Measurements from ENCODE around the gene DIP2C.
"Not testable (repeated sequence)": the region's sequence is repeated elsewhere in the genome, so short reads cannot be mapped to it uniquely, and the experiment has no call there.

The DIP2C gene

DNA sequence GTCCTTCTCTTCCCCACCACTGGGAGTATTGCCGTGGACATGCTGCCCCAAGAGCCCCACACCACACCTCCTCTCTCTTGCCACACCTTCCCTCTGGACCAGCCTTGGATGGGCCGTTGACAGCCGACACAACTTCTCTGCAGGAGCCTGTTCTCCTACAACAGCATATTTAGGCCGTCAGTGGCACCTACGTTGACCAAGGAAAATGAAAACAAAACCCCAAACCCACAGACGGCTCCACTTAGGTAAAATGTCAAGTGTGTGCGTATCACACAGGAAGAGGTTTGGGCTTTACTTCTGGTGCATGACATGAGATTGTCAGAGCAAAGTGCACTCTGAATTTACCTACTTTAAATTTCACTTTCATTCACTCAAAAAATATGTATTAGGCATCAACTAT lies 307.7 kb downstream of the DIP2C start:
- no peak for DNase-seq

DNA sequence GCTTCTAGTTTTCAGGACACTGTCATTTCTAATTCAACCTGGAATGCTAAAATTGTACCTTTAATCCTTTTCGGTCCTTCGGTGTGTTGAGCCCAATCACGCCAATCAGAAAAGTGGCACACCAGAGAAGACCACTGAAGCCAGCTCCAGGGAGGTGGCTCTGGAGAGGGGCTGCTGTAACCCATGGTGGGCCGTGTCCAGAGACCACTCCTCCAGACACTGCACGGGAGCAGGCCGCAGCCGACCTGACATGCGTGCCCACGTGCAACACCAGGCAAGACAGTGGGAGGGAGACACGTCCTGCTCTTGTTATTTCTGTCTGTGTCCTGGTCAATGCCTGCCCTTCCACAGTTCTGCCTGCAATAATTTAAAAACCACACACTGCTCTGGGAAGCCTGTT lies 308.1 kb downstream of the DIP2C start:
- no peak for DNase-seq

DNA sequence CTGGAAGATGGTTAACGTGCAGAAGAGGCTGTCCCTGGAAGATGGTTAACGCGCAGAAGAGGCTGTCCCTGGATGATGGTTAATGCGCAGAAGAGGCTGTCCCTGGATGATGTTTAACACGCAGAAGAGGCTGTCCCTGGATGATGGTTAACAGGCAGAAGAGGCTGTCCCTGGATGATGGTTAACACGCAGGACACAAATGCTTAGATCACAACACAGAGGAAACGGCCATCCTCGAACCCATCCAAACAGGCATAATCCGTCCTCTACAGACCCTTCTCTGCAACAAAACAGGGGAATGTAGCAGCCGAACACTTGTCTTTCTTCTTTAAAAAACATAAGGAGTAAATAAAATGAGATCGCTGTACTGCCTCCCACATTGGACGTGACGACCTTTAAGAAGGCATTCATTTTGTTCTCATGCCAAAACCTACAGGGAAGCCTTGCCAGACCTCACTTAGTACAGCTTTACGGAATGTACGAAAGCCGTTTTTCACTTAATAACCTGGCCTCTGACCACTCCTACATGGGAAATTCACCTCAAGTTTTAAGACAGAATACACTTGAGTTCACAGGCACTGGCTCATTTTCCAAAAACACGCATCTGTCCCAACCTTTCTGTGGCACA lies 309.0 kb downstream of the DIP2C start:
- DNase-seq, result no peak

DNA sequence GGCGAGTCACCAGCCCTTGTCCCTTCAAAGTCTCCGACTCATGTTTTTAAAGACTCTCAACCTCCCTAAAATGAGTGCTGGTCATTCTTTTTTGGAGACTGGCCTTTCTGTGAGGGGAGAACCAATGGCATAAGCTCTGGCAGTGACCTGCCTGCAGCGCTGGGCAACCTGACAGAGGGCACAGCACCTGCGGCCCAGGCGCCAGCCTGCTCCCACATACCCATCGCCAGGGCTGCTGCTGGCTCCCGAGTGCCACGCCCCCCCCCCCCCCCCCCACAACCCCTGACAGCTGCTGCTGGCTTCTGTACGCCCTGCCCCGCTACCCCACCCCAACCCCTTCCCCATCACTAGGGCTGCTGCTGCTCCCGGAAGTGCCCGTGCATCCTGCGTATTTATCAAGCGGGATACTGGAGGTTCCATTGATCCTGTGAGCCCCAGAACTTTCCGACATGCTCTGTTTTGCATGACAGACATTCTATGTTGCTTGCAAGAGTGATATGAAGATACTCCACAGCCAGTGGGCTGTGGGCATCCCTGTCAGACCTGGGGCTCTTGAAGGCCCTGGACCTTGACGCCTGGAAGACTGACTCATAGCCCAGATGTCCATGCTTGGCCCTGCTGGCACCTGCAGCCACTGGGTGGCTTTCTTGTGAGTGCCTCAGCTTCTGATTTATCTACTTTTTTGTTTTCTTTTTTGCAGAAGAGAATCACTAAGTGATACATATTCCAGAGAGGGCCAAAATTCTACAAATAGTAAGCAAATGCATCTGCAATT lies 310.4 kb downstream of the DIP2C start:
- DNase-seq, result no peak

DNA sequence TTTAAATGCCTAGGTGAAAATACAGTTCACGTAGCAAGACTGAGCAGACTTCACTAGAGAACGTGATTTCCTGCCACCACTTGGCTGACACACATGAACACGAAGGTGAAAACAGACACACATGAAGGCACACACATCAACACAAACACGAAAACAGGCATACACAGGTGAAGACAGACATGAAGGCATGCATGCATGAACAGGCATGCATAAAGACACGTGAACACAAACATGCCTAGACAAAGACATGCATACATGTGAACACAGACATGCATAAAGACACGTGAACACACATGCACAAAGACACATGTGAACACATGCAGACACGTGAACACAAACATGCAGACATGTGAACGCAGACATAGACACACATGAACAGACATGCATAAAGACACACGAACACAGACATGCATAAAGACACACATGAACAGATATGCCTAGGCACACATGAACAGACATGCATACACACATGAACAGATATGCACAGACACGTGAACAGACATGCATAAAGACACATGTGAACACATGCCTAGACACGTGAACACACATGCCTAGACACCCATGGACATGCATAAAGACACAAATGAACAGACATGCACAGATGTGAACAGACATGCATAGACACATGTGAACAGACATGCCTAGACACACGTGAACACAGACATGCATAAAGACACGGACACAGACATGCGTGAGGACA lies 311.1 kb downstream of the DIP2C start:
- no peak for DNase-seq

DNA sequence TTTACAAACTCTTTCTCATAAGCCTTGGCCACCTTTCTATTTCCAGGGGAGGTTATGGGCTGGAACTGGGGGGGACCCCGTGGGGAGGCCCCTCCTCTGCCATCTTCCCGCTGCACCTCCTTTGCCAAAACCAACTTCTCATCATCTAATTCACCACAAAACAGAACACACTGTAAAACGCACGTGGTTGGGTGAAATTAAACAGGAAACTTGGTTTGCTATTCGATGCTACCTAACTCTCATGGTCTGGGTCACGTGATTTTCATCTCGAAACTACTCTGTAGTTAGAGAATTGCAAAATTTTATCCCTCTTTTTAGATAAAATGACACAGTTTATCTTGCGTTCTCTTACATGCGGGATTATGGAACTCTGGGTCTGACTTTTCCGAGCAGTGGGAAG lies 312.2 kb downstream of the DIP2C start:
- no peak for DNase-seq

DNA sequence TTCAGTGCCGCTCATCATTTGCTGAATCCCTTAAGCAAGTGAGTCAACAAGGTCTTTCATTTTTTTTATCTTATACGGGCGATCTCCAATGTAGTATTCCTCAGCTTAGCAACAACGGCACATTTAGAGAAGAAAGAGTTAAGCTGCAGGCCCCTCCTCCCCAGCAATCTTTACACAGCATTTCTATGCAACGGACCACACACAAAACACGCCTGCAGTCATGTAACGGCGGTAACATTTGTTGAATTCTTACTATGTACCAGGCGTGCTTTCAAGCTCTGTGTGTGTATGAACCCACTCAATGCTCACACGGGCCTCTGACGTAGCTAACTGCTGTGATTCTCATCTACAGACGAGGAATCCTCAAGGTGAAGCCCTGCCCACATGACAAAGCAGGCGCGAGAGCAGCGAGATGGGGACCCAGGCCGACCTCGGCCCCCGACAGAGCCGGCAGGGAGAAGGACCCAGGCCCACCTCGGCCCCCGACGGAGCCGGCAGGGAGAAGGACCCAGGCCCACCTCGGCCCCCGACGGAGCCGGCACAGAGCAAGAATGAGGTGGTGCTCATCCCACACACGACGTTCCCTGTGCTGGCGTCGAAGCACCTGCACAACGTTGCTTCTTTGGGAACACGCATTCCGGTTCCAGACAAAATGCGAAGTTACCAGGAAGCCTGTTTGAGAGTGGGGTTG lies 313.5 kb downstream of the DIP2C start:
- no peak for DNase-seq

DNA sequence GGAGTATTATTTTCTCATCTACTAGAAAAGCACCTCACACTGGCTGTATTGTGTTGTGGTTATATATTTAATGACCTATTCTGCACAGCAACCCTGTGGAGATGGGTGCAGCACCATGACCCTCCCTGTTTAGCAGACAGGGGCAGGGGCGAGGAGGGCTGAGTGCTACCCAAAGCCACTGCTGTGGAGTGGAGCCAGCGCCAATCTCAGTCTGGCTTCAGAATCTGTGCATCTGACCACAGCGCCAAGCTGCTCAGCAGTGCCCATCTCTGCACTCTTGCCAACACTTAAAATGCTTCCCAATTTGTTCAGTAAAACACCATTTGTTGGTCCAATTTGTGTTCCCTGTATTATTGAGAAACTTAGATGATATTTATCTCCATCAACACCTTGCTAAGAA lies 315.1 kb downstream of the DIP2C start:
- no peak for DNase-seq

DNA sequence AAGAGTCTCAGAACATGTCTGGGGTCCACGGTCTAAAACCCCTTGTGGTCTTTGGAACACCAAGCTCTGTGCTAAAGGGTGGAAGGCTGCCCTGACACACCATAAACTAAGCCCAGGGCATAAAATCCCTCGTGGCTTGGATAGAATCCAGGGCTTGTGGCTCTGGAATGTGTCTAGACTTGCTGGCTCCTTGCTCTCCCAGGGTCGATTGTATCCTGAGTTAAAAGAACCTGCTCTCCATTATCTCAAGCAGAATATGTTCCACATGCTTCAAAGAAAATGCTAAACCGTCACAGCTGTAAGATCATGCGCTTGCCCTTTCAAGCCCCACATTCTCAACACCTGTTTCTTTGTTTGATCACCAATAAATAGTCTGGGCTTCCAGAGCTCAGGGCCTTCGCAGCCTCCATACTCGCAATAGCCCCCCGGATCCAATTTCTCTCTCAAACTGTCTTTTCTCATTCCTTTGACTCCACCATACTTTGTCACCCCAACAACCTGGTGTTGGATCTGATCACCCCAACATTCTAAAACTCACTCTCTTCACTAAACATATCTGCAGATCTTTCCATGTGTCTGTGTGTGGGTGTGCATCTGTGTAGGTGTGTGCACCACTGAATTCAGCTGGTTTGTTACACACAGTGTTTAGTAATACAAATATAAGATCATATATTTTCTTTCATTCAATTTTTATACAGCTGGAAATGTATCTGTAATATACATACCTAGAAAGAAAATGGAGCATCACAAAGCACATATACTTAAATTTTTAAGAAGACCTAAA lies 315.8 kb downstream of the DIP2C start:
- DNase-seq, result peak; percentile 39 to 77

DNA sequence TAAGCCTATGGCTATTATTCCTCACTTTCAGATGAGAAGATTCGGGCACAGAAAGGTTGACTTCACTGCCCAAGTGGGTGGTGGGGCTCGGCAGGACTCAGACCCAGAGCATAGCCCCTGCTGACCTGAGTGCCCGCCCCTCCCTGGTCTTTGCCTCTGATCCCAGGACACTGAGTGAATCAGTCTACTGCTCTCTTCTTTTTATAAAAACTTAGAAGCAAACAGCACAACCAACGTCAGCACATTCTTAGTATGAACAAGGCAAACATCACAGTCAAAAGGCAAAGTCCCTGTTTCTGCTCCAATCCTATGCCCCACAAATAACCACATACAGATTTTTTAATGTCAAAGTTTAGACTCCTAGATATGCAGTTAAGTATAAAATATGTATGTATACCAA lies 316.5 kb downstream of the DIP2C start:
- no peak for DNase-seq

DNA sequence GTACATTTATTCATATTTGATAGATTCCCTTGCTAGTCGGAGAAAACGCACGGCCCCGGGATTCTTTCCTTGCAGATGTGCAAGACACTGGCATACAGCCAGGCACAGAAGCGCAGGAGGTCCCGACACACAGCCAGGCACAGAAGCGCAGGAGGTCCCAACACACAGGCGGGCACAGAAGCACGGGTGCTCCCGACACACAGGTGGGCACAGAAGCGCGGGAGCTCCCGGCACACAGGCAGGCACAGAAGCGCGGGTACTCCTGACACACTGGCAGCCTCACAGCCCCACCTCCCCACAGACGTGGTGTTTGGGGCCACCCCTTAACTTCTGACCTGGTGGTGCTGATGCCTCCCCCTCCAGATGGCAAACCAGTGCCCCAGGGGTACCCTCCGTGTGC lies 316.9 kb downstream of the DIP2C start:
- no peak for DNase-seq

DNA sequence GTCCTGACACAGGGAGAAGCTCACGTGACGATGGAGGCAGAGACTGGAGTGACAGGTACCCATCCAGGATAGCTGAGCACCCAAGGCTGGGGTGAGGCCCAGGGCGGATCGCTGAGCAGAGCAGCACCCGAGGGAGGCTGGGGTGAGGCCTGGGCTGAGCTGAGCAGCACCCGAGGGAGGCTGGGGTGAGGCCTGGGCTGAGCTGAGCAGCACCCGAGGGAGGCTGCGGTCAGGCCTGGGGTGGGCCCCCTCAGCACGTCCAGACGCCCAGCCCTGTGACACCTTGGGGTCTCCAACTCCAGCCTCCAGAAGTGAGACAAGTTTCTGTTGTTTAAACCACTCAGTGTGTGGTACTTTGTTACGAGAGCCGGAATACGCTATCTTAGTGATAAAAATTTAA lies 318.0 kb downstream of the DIP2C start:
- no peak for DNase-seq

DNA sequence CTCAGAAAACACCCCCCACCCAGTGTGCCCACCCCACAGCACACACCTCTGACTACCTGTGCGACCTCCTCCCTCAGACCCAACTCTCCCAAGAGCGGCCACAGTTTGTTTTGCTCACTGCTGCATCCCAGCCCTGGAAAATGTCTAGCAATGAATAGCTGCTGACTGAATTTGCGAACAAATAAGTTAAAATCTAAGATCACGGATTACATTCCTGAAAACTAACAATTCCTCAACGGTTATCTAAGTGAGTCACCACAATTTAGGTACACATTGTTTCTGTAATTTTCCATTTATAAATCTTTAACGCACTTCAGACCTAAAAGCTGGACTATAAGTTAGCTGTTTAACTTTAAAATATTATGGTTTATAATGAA lies 319.0 kb downstream of the DIP2C start:
- DNase-seq, result no peak

DNA sequence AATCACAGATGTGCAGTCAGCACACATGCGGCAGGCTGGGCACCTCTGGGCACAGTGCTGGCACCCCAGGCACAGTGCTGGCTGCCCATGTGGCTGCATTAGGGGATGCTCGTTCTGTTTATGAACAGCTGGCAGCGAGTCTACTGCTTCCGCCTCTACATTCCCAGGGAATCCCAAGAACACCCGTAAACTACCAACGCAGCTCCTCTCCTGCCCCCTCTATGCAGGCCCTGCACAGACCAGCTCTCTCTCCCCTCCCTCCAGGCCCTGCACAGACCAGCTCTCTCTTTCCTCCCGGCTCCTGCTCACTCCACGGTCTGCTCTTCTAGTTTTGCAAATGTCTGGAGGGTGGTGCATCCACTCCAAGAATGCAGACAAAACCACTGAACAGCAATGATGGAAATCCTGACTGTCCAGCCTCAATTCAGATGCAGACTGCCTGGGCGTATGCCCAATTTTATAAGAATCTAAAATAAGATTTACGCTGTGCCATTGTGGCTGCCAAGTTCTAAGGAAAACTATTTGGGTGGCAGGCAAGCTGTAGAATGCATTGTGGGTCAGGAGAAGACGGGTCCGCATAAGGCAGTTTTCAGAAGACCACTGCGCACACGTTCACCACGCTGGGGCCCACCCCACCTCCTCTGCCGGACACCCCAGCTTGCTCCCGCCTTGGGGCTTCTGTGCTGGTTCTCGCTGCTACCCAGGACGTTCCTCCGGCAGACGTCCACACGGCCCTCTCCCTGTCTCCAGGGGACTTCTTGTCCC lies 319.6 kb downstream of the DIP2C start:
- no peak for DNase-seq

DNA sequence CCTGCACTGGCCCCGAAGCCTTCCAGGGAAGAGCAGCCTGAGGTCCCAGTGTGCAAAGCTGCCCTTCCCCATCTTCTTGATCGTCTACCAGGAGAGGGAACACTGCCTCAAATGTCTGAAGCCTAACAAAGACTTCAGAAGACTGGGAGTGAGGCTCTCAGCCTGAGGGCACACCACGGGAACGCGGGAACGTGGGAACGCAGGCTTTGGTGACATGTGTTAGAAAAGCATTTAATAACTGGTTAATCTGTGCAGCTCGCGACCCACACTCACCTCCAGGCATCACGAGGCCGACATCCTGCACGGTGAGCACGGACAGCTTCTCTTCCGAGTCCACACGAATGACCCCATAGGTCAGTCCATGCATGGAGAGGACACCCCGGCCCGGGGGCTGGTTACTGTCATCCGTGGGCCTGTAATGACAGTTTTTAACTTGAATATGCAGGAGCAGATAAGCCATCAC lies 320.2 kb downstream of the DIP2C start:
- no peak for DNase-seq

DNA sequence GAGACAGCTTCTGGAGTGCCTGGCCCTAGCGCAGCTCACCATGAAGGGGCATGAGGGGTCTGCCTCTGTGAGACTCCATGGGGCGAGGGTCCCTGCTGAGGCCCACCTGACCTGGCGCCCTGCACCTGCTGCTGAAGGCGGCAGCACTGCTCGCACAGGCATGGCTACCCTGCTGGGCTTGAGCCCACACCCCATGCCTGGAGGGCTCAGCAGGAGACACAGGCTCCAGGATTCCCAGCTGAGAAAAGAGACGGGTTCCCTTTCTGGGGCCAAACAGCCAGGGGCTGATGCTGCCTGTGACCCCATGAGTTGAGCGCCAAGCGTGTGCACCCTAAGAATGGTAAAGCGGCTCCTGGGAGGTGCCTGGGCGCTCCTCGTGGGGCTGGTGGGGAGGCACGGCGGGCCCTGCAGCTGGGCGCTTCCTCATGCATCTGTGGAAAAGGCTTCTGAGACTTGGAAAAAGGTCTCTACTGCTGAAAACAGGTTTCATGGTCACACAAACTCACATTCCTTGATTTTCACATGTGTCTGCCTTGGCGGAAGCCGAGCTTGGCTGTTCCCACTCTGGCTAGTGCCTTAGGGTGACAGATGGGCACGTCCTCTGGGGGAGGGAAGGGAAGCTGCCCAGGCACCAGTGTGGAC lies 320.8 kb downstream of the DIP2C start:
- DNase-seq, result no peak

DNA sequence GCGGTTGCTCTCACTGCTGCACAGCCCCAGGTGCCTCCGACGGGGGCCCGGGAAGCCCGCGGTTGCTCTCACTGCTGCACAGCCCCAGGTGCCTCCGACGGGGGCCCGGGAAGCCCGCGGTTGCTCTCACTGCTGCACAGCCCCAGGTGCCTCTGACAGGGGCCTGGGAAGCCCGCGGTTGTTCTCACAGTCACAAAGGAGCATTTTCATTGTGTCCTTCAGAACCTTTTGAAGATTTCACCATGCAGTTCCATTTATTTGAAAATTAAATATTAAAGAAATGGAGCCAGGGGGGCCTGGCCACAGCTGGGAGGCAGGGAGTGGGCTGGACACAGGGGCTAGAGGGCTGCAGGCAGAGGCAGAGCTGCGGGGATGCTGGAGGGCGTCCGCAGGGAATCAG lies 321.4 kb downstream of the DIP2C start:
- DNase-seq, result not testable (repeated sequence)

DNA sequence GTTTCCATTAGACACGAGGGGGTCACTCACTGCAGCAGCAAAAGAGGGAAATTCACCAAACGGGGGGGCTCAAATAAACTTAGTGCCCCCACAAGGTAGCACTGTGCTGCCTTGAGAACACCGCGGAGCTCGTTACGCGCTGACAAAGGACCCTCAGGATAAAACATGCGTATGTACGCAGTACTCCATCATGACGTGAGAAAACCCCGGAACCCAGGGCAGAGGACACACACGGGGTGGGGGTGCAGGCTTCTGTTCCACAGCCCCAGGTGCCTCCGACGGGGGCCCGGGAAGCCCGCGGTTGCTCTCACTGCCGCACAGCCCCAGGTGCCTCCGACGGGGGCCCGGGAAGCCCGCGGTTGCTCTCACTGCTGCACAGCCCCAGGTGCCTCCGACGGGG lies 321.8 kb downstream of the DIP2C start:
- no peak for DNase-seq

DNA sequence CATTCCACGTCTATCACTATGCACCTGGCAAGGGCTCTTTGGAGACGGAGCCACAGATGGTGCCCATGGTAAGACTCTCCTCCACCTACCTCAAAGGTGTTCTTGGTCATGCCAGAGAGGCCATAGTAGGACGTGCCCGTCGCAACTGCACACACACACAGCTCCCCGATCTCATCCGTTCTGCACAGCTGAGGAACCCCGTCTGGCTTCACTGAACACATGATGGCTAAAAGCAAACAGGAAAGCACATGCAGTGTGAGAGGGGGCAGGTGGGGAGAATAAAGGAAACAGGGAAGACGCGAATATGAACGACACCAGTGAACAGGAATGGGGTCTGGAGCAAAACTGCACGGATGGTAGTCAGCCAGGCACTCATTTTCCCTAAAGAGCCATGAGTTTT lies 323.3 kb downstream of the DIP2C start:
- DNase-seq, result no peak

DNA sequence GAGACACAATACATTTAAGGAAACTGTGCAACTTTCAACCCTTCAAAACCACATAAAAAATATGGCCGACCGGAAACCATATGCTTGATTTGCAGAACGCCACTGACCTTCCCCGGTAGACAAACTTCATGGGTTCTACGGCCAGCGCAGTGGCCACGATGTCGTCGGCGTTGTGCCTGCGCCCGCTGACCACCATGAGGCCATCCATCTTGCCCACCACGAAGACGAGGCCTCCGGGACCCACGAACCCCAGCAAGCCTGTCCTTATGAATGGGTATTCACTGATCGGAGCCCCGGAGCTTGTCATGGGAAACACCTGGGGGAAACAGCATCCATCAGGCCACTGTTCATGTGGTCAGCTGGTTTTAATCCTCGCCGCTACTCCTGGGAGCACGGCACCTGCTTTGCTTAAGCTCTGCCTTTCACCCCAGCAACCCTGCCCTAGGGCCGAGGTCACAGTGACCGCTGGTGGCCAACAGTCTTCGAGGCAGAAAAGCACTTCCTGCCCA lies 325.1 kb downstream of the DIP2C start:
- DNase-seq, result no peak

DNA sequence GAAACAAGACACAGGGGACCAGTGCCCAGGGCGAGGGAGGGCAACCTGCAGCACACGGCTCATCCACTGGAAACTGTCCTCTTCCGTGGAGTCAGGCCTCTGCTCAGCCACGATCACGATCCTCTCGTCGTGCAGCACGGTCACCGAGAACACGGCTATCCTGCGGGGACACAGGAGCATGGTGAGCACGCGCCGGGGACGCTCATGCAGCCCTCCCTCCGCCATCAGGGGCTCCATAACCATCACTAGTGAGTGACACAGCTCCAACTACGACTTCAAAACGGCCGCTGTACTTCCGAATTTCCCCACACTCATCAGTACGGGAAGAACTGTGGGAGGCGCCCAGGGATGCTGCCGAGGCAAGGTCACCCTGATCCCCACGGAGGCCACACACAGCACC lies 326.3 kb downstream of the DIP2C start:
- DNase-seq, result no peak

Data from NCI-H187 (cell line).